ENCODE measurements around the gene PTGER1. TPM values are rescaled to one million over a fixed set of nuclear protein-coding genes. Genes with fewer than 3 reads are reported as not detected.
A peak's percentile ranks its signal among the peaks of the same experiment; 100 is the strongest.

Gene PTGER1
- total and polyA plus RNA-seq, 10 of the 15 experiments (the other 5 are each of a cell fraction or from before 2014, with no cell fraction given): not detected

DNA sequence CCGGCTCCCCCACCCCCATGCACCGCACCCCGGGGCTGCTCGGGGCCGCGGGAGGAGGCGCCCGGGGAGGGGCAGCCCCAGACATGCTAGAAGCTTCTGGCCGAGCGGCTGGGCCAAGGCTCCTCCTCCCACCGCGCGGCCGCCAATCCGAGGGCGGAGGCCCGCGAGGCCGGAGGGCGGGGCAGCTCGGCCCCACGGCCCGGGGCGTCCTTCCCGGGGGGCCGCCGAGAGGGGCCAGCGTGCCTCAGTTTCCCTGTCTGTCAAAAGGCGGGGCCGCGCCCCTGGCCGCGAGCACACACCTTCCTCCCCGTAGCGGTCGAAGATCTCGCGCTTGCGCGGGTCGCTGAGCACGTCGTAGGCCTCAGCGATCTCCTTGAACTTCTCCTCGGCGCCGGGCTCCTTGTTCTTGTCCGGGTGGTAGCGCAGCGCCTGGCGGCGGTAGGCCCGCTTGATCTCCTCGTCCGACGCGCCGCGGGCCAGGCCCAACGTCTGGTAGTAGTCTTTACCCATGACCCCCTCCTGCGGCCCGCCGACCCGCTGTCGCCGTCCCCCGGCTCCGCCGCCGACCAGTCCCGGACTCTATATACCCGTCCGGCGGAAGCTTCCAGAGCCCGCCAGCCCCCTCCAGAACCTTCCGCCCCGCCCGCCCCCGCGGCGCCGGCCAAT lies 42.8 kb upstream of the PTGER1 start, which contains the start of gene DNAJB1 (continued):
- TF ChIP-seq EP300 (IDR thresholded peaks at IDR 0.05; ENCODE audit: borderline replicate concordance in 1 of 2, control insufficient read depth in 1 of 2, low read depth in 2 of 2, low read length in 2 of 2) (peak in 1 of 2 experiments; percentile 11; a peak in 1 of 4 replicates), ZNF24 (IDR thresholded peaks at IDR 0.05) (no peak), IKZF1 (conservative IDR thresholded peaks at IDR 0.05) (peak; percentile 68), PML (IDR thresholded peaks at IDR 0.05; ENCODE audit: low read length) (peak; percentile 96), RCOR1 (conservative IDR thresholded peaks at IDR 0.05; ENCODE audit: low read depth, low read length) (no peak), TAF1 (IDR thresholded peaks at IDR 0.05; ENCODE audit: borderline replicate concordance, low read depth, low read length) (peak; percentile 66; the same call in 1 of the 2 replicates), ATF7 (IDR thresholded peaks at IDR 0.05; ENCODE audit: low read depth) (no peak), KDM1A (IDR thresholded peaks at IDR 0.05; ENCODE audit: borderline replicate concordance) (no peak), HDGF (IDR thresholded peaks at IDR 0.05) (no peak), BACH1 (IDR thresholded peaks at IDR 0.05; ENCODE audit: borderline replicate concordance) (peak; percentile 70; the same call in 1 of the 2 replicates), POLR2AphosphoS5 (IDR thresholded peaks at IDR 0.05; ENCODE audit: low read length) (peak; percentile 96)
- TF ChIP-seq, protein P1, sequence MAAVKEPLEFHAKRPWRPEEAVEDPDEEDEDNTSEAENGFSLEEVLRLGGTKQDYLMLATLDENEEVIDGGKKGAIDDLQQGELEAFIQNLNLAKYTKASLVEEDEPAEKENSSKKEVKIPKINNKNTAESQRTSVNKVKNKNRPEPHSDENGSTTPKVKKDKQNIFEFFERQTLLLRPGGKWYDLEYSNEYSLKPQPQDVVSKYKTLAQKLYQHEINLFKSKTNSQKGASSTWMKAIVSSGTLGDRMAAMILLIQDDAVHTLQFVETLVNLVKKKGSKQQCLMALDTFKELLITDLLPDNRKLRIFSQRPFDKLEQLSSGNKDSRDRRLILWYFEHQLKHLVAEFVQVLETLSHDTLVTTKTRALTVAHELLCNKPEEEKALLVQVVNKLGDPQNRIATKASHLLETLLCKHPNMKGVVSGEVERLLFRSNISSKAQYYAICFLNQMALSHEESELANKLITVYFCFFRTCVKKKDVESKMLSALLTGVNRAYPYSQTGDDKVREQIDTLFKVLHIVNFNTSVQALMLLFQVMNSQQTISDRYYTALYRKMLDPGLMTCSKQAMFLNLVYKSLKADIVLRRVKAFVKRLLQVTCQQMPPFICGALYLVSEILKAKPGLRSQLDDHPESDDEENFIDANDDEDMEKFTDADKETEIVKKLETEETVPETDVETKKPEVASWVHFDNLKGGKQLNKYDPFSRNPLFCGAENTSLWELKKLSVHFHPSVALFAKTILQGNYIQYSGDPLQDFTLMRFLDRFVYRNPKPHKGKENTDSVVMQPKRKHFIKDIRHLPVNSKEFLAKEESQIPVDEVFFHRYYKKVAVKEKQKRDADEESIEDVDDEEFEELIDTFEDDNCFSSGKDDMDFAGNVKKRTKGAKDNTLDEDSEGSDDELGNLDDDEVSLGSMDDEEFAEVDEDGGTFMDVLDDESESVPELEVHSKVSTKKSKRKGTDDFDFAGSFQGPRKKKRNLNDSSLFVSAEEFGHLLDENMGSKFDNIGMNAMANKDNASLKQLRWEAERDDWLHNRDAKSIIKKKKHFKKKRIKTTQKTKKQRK (IDR thresholded peaks at IDR 0.05; ENCODE audit: low read depth, low read length): no peak
- TF ChIP-seq, protein P2, sequence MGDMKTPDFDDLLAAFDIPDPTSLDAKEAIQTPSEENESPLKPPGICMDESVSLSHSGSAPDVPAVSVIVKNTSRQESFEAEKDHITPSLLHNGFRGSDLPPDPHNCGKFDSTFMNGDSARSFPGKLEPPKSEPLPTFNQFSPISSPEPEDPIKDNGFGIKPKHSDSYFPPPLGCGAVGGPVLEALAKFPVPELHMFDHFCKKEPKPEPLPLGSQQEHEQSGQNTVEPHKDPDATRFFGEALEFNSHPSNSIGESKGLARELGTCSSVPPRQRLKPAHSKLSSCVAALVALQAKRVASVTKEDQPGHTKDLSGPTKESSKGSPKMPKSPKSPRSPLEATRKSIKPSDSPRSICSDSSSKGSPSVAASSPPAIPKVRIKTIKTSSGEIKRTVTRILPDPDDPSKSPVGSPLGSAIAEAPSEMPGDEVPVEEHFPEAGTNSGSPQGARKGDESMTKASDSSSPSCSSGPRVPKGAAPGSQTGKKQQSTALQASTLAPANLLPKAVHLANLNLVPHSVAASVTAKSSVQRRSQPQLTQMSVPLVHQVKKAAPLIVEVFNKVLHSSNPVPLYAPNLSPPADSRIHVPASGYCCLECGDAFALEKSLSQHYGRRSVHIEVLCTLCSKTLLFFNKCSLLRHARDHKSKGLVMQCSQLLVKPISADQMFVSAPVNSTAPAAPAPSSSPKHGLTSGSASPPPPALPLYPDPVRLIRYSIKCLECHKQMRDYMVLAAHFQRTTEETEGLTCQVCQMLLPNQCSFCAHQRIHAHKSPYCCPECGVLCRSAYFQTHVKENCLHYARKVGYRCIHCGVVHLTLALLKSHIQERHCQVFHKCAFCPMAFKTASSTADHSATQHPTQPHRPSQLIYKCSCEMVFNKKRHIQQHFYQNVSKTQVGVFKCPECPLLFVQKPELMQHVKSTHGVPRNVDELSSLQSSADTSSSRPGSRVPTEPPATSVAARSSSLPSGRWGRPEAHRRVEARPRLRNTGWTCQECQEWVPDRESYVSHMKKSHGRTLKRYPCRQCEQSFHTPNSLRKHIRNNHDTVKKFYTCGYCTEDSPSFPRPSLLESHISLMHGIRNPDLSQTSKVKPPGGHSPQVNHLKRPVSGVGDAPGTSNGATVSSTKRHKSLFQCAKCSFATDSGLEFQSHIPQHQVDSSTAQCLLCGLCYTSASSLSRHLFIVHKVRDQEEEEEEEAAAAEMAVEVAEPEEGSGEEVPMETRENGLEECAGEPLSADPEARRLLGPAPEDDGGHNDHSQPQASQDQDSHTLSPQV (IDR thresholded peaks at IDR 0.05): no peak
- TF ChIP-seq, protein P3, sequence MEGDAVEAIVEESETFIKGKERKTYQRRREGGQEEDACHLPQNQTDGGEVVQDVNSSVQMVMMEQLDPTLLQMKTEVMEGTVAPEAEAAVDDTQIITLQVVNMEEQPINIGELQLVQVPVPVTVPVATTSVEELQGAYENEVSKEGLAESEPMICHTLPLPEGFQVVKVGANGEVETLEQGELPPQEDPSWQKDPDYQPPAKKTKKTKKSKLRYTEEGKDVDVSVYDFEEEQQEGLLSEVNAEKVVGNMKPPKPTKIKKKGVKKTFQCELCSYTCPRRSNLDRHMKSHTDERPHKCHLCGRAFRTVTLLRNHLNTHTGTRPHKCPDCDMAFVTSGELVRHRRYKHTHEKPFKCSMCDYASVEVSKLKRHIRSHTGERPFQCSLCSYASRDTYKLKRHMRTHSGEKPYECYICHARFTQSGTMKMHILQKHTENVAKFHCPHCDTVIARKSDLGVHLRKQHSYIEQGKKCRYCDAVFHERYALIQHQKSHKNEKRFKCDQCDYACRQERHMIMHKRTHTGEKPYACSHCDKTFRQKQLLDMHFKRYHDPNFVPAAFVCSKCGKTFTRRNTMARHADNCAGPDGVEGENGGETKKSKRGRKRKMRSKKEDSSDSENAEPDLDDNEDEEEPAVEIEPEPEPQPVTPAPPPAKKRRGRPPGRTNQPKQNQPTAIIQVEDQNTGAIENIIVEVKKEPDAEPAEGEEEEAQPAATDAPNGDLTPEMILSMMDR (IDR thresholded peaks at IDR 0.05 in 2 of 3, conservative IDR thresholded peaks at IDR 0.05 in 1 of 3; ENCODE audit: control insufficient read depth in 2 of 3, extremely low read depth in 1 of 3, insufficient read depth in 1 of 3, low read depth in 3 of 3, low read length in 3 of 3): no peak
- TF ChIP-seq, protein P4, sequence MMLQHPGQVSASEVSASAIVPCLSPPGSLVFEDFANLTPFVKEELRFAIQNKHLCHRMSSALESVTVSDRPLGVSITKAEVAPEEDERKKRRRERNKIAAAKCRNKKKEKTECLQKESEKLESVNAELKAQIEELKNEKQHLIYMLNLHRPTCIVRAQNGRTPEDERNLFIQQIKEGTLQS (IDR thresholded peaks at IDR 0.05; ENCODE audit: borderline replicate concordance, extremely low read depth, low read depth, low read length): no peak
- TF ChIP-seq, protein P5, sequence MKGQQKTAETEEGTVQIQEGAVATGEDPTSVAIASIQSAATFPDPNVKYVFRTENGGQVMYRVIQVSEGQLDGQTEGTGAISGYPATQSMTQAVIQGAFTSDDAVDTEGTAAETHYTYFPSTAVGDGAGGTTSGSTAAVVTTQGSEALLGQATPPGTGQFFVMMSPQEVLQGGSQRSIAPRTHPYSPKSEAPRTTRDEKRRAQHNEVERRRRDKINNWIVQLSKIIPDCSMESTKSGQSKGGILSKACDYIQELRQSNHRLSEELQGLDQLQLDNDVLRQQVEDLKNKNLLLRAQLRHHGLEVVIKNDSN (IDR thresholded peaks at IDR 0.05; ENCODE audit: borderline replicate concordance, extremely low read length, insufficient read depth, low read depth, low read length): no peak

Data from GM12878 (cell line).